H9 (cell line): ENCODE measurements around the gene CTNNAL1. TPM values are rescaled to one million over a fixed set of nuclear protein-coding genes. Genes with fewer than 3 reads are reported as not detected.
"Not testable (repeated sequence)": the region's sequence is repeated elsewhere in the genome, so short reads cannot be mapped to it uniquely, and the experiment has no call there.

ENCODE experiments used
- DNase-seq: peaks from one replicate; pipeline ENCODE4 v3.0.0-alpha.2; 2017
- H2AFZ ChIP-seq: one replicate; pipeline ENCODE4 v1.6.1; 2013; ENCODE audit warnings: mild to moderate bottlenecking, low read length, control low read depth, moderate library complexity
- H2AK5ac ChIP-seq: 2 replicates; pipeline ENCODE4 v1.6.1; 2013; ENCODE audit warnings: low read length, control low read depth, mixed read lengths; ENCODE audit not compliant: insufficient read length
- H2BK120ac ChIP-seq: one replicate; pipeline ENCODE4 v1.6.1; 2013; ENCODE audit warnings: low read depth, mild to moderate bottlenecking, low read length, control low read depth, inconsistent platforms; ENCODE audit not compliant: poor library complexity, severe bottlenecking
- H2BK12ac ChIP-seq: 2 replicates; pipeline ENCODE4 v1.6.1; 2013; ENCODE audit warnings: low read length, control low read depth, mixed read lengths, low read depth; ENCODE audit not compliant: insufficient read length
- H2BK15ac ChIP-seq: 2 replicates; pipeline ENCODE4 v1.6.1; 2013; ENCODE audit warnings: low read depth, low read length, control low read depth
- H2BK20ac ChIP-seq: one replicate; pipeline ENCODE4 v1.6.1; 2013; ENCODE audit warnings: low read depth, mild to moderate bottlenecking, low read length, control low read depth, inconsistent platforms; ENCODE audit not compliant: poor library complexity, severe bottlenecking
- H2BK5ac ChIP-seq: 2 replicates; pipeline ENCODE4 v1.6.1; 2013; ENCODE audit warnings: low read length, control low read depth, mixed read lengths; ENCODE audit not compliant: insufficient read length
- H3K14ac ChIP-seq: 2 replicates; pipeline ENCODE4 v1.6.1; 2013; ENCODE audit warnings: low read length, control low read depth; ENCODE audit not compliant: insufficient read depth
- H3K18ac ChIP-seq: 2 replicates; pipeline ENCODE4 v1.6.1; 2013; ENCODE audit warnings: low read depth, mild to moderate bottlenecking, mixed read lengths, low read length, control low read depth; ENCODE audit not compliant: insufficient read length
- H3K23ac ChIP-seq: 2 replicates; pipeline ENCODE4 v1.6.1; 2013; ENCODE audit warnings: low read length, control low read depth, mixed read lengths, low read depth; ENCODE audit not compliant: insufficient read length
- H3K23me2 ChIP-seq: 2 replicates; pipeline ENCODE4 v1.6.1; 2013; ENCODE audit warnings: low read depth, mild to moderate bottlenecking, mixed read lengths, low read length, control low read depth; ENCODE audit not compliant: insufficient read length, poor library complexity, severe bottlenecking
- H3K27ac ChIP-seq: 2 replicates; pipeline ENCODE4 v1.5.1; 2013; ENCODE audit warnings: low read length, control low read depth, mixed read lengths, low read depth; ENCODE audit not compliant: insufficient read length
- H3K27me3 ChIP-seq: 2 replicates; pipeline ENCODE4 v1.6.1; 2013; ENCODE audit warnings: low read length, control low read depth, inconsistent platforms; ENCODE audit not compliant: insufficient read depth
- H3K4ac ChIP-seq: 2 replicates; pipeline ENCODE4 v1.6.1; 2013; ENCODE audit warnings: low read depth, mild to moderate bottlenecking, control low read depth, inconsistent platforms, low read length, moderate library complexity
- H3K4me1 ChIP-seq: 2 replicates; pipeline ENCODE4 v1.6.1; 2013; ENCODE audit warnings: low read length, control low read depth, inconsistent platforms; ENCODE audit not compliant: insufficient read depth
- H3K4me2 ChIP-seq: 2 replicates; pipeline ENCODE4 v1.6.1; 2013; ENCODE audit warnings: low read length, control low read depth, mixed read lengths; ENCODE audit not compliant: insufficient read length, insufficient read depth
- H3K56ac ChIP-seq: 2 replicates; pipeline ENCODE4 v1.6.1; 2013; ENCODE audit warnings: low read depth, mild to moderate bottlenecking, mixed read lengths, low read length, control low read depth; ENCODE audit not compliant: insufficient read length
- H3K79me1 ChIP-seq: 2 replicates; pipeline ENCODE4 v1.6.1; 2013; ENCODE audit warnings: low read depth, mild to moderate bottlenecking, moderate library complexity, low read length, control low read depth, inconsistent platforms; ENCODE audit not compliant: insufficient read depth, poor library complexity, severe bottlenecking
- H3K79me2 ChIP-seq: 2 replicates; pipeline ENCODE4 v1.6.1; 2013; ENCODE audit warnings: low read length, control low read depth, inconsistent platforms; ENCODE audit not compliant: insufficient read depth
- H3K9ac ChIP-seq: 2 replicates; pipeline ENCODE4 v1.6.1; 2013; ENCODE audit warnings: low read length, control low read depth, mixed read lengths; ENCODE audit not compliant: insufficient read length; ENCODE audit errors: extremely low read depth
- H3K9me3 ChIP-seq: one replicate; pipeline ENCODE4 v1.6.1; 2013; ENCODE audit warnings: low read depth, low read length, inconsistent platforms; ENCODE audit not compliant: control insufficient read depth
- H3T11ph ChIP-seq: one replicate; pipeline ENCODE4 v1.6.1; 2013; ENCODE audit warnings: mild to moderate bottlenecking, low read length, control low read depth, inconsistent platforms
- H4K20me1 ChIP-seq: one replicate; pipeline ENCODE4 v1.6.1; 2013; ENCODE audit not compliant: control insufficient read depth, insufficient read length, insufficient read depth
- H4K5ac ChIP-seq: 2 replicates; pipeline ENCODE4 v1.6.1; 2013; ENCODE audit warnings: low read depth, mild to moderate bottlenecking, mixed read lengths, low read length, control low read depth; ENCODE audit not compliant: insufficient read length
- H4K8ac ChIP-seq: replicated peaks from 2 replicates; pipeline ENCODE4 v1.6.1; 2013; ENCODE audit warnings: low read length, control low read depth, mixed read lengths, low read depth; ENCODE audit not compliant: insufficient read length
- H4K91ac ChIP-seq: 2 replicates; pipeline ENCODE4 v1.6.1; 2013; ENCODE audit warnings: low read depth, mild to moderate bottlenecking, moderate library complexity, mixed read lengths, low read length, control low read depth; ENCODE audit not compliant: insufficient read length
- H3K27ac Mint-ChIP-seq, 3 experiments: 2 replicates in 2 of 3; 3 replicates in 1 of 3; pipeline ENCODE4 v1.8.0; 2020 to 2021; ENCODE audit warnings: mixed read lengths in 3 of 3, mild to moderate bottlenecking in 1 of 3, moderate library complexity in 1 of 3
- H3K27me3 Mint-ChIP-seq: 2 replicates; pipeline ENCODE4 v1.8.0; 2021; ENCODE audit warnings: low read depth, mild to moderate bottlenecking, moderate library complexity, mixed read lengths
- H3K36me3 Mint-ChIP-seq, 3 experiments: 2 replicates in 2 of 3; 3 replicates in 1 of 3; pipeline ENCODE4 v1.8.0; 2020 to 2021; ENCODE audit warnings: low read depth in 3 of 3, mixed read lengths in 3 of 3; ENCODE audit not compliant: insufficient read depth in 1 of 3
- H3K4me1 Mint-ChIP-seq, 2 experiments: 2 replicates each; pipeline ENCODE4 v1.8.0; 2020; ENCODE audit warnings: mixed read lengths in 2 of 2
- H3K4me3 Mint-ChIP-seq, 2 experiments: 2 replicates in 1 of 2; 3 replicates in 1 of 2; pipeline ENCODE4 v1.8.0; 2020 to 2021; ENCODE audit warnings: mild to moderate bottlenecking in 2 of 2, mixed read lengths in 2 of 2, moderate library complexity in 1 of 2
- H3K9me3 Mint-ChIP-seq, 2 experiments: 2 replicates in 1 of 2; 3 replicates in 1 of 2; pipeline ENCODE4 v1.8.0; 2020; ENCODE audit warnings: mild to moderate bottlenecking in 2 of 2, mixed read lengths in 2 of 2, moderate library complexity in 1 of 2
- CTCF ChIP-seq: fragments of 200-600 bp; sonication (generic); conservative IDR thresholded peaks from 3 replicates; pipeline ENCODE4 v1.8.0; 2021; ENCODE audit warnings: antibody characterized with exemption, mild to moderate bottlenecking
- WGBS: extraction: QIAGEN DNeasy Blood & Tissue Kit; methylation state at CpG from one replicate; pipeline ENCODE4 v1.1.7; 2013; ENCODE audit warnings: missing lambda C conversion rate, low lambda C conversion rate, mixed read lengths; ENCODE audit not compliant: insufficient read length; ENCODE audit errors: extremely low coverage; 5-methylcytosine and 5-hydroxymethylcytosine counted together
- total RNA-seq: library from RNA; stranded (reverse); gene quantifications from 2 replicates; pipeline ENCODE4 v1.2.1, GENCODE V29; 2021

The CTNNAL1 gene
- total RNA-seq, 1 experiment from 2014 or later: 52.9 TPM

GRCh38 chr9:108900176-108900575 lies 113.1 kb downstream of the CTNNAL1 start:
- H2BK5ac ChIP-seq: no peak overlapping the region
- peaks cover 17 to 83% (median 63%) of the 10 kb centered on the region in 3 experiments; a peak in 6 of 7 replicates for H3K36me3 Mint-ChIP-seq
- H3K27ac Mint-ChIP-seq: no peak overlapping the region
- H3K23me2 ChIP-seq: no peaks in the 10 kb centered on the region
- H3K9me3 Mint-ChIP-seq: no peaks in the 10 kb centered on the region
- H3T11ph ChIP-seq: no peak overlapping the region
- no peaks in the 10 kb centered on the region for H4K20me1 ChIP-seq
- no peak for DNase-seq
- H3K4me1 Mint-ChIP-seq: no peaks in the 10 kb centered on the region
- no peak for TF ChIP-seq CTCF
- H3K27me3 Mint-ChIP-seq: no peaks in the 10 kb centered on the region
- no peaks in the 10 kb centered on the region for H3K79me2 ChIP-seq
- H3K23ac ChIP-seq: no peak overlapping the region
- WGBS: no CpG with 5 or more reads among the region's 5 CpGs
- H2BK15ac ChIP-seq: no peak overlapping the region
- H3K4me3 Mint-ChIP-seq: no peak overlapping the region
- H3K9ac ChIP-seq: no peak overlapping the region
- H3K9me3 ChIP-seq: no peaks in the 10 kb centered on the region
- no peak overlapping the region for H3K4me2 ChIP-seq
- H4K91ac ChIP-seq: no peak overlapping the region
- H3K56ac ChIP-seq: no peak overlapping the region
- no peak overlapping the region for H2AFZ ChIP-seq
- no peak overlapping the region for H3K27ac ChIP-seq
- no peak overlapping the region for H3K4ac ChIP-seq
- H3K4me1 ChIP-seq: no peaks in the 10 kb centered on the region
- H4K5ac ChIP-seq: no peak overlapping the region
- H3K18ac ChIP-seq: no peak overlapping the region
- H2BK20ac ChIP-seq: no peak overlapping the region
- no peaks in the 10 kb centered on the region for H3K79me1 ChIP-seq
- no peaks in the 10 kb centered on the region for H3K27me3 ChIP-seq
- no peak overlapping the region for H3K14ac ChIP-seq
- no peak overlapping the region for H2BK120ac ChIP-seq
- no peak overlapping the region for H2AK5ac ChIP-seq
- H4K8ac ChIP-seq: no peak overlapping the region
- no peak overlapping the region for H2BK12ac ChIP-seq

- not testable (repeated sequence) for H3K18ac ChIP-seq, H3K4me1 ChIP-seq, H3K14ac ChIP-seq, H3K56ac ChIP-seq, H3K23ac ChIP-seq, H3K27me3 ChIP-seq, H4K8ac ChIP-seq, H3K9ac ChIP-seq, H3K79me2 ChIP-seq, H3T11ph ChIP-seq, H4K20me1 ChIP-seq, H2AFZ ChIP-seq, H3K4me3 Mint-ChIP-seq, H4K5ac ChIP-seq, H3K27ac ChIP-seq, H3K23me2 ChIP-seq, H4K91ac ChIP-seq, H2BK120ac ChIP-seq, H2BK5ac ChIP-seq, H2BK12ac ChIP-seq, H3K79me1 ChIP-seq, H3K4ac ChIP-seq, H3K27me3 Mint-ChIP-seq, H3K9me3 ChIP-seq, H3K4me2 ChIP-seq, H2AK5ac ChIP-seq, H3K27ac Mint-ChIP-seq, H2BK15ac ChIP-seq, H2BK20ac ChIP-seq, H3K4me1 Mint-ChIP-seq, H3K9me3 Mint-ChIP-seq, DNase-seq
- WGBS: no CpG with 5 or more reads among the region's 8 CpGs
- peaks cover 18 to 89% (median 62%) of the 10 kb centered on the region in 3 experiments; a peak in 6 of 7 replicates for H3K36me3 Mint-ChIP-seq
Observed at GRCh38 chr9:108899023-108899695, 114.1 kb downstream of the CTNNAL1 start.
